HG03565 (cell line): Measurements from ENCODE around the gene MOV10L1.

Experiments
- ATAC-seq: cut with Tn5 transposase; IDR thresholded peaks from one replicate; pipeline ENCODE4 v1.9.1; 2021; ENCODE audit warnings: mild to moderate bottlenecking, moderate library complexity; ENCODE audit not compliant: unreplicated experiment

MOV10L1 gene

DNA sequence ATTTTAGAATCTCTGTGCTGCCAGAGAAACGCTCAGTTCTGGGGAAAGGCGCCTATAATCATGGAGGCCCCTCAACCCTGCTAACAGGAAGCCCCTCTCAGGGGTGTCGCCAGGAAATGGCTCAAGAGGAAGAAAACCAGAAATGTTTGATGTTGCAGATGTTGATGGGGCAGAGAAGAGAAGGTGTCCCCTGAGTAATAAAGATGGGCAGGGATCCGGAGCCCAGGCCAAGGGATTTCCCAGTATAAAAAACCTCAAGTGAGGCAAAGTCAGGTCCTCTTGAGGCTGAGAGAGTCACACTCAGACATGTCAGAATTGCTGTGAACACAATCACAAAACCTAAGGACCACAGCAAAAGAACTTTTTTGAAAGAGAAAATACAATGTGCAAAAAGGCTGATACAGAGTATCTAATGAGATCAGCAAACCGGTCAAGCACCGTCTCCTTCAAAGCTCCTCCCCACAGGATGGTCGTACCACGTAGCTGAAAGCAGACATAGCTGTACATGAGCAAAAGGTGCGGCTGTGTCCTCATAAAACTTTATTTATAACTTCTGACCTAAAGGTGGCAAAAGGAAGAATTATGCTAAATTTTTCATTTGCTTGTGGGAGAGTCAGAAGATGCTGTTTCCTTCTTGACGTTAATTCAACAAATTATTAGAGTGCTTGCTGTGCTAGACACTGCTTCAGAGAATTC is 12.2 kb downstream of the MOV10L1 start:
- no peak for ATAC-seq

DNA sequence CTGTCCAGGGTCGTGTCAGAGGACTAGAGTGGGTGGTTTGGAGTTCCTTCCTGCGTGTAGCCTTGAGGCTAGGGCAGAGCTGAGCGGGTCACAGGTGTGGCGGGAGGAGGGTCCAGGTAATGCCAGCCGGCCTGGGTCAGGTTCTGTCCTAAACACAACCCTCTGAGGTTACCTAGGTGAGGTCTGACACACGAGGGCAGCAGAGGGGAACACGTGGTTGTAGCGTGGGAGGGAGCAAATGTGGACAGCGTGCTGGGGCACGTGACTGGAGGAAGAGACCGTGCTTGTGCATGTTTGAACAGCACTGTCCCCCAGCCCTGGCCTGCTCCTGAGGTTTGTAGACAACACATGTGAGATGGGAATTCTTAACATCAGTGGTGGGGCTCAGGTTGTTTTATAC is 13.1 kb downstream of the MOV10L1 start:
- no peak for ATAC-seq

DNA sequence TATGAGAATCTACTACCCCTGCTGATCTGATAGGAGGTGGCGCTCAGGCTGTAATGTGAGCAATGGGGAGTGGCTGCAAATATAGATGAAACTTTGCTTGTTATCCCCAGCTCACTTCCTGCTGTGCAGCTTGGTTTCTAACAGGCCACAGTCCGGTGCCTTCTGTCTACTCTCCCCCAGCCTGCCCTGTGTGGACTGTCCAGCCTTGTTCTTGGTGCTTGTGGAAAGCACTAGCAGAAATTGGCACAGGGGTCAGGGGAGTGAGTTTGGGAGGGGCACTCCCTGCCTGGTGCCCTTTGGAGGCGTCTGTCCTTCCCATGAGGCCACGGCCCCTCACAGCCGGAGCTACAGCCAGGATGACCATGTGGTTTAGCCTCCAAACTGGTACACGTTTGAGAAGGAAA is 14.3 kb downstream of the MOV10L1 start:
- ATAC-seq, result no peak

DNA sequence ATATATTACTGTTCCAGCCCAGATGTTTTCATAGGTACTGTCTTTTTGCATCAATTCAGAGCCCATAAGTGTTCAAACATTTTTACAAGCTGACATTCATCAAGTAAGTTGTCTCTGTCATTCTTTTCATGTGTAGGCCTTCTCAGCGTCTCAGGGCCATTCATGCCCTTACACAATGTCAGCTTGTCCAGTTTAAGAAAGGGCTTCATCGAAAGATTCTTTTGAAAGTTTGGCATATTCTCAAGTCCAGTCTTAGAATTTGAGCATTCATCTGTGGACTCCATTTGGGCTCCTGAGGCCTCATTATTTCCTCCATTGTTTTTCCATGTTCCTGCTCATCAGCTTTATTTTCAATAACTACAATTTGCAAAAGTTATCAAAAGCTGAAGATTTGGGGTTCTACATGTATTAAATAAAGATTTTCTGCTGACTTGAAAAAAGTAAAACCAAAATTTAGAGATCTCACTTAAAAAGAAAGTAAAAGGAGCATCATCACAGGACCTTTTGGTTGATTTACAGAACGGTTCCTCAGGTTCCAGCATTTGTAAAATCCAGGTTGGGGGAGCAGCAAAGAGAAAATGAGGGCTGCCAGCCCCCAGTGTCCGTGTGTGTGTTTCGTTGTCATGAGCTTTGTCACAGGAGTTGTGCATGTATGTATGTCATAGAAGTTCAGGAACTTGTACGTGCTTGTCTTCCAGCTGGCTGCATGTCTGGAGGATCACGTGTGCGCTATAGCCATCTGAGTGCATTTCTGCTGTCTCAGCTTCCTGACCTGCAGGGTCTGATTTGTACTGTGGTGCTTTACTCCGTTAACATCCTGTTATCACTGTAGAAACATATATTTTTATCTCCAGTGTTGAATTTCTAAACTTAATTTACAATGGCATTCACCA is 15.6 kb downstream of the MOV10L1 start:
- ATAC-seq, result no peak

DNA sequence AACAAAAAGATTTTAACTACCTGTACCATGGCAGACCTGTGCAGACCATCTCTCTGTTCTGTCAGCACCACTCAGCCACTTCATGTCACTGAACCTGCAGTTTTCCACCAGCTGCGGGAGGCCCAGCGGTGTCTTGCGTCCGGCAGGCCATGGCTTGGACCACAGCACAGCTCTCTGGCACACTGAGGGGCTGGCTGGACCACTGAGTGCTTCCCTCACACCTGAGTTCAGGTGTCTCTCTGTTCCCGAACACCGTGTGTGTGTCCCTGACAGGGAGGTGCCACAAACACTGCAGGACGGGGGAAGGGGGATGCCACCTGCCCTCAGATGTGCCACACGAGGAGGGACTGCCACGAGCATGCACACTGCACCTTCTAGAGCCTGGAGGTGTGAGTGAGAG is 17.7 kb downstream of the MOV10L1 start:
- ATAC-seq, result no peak

DNA sequence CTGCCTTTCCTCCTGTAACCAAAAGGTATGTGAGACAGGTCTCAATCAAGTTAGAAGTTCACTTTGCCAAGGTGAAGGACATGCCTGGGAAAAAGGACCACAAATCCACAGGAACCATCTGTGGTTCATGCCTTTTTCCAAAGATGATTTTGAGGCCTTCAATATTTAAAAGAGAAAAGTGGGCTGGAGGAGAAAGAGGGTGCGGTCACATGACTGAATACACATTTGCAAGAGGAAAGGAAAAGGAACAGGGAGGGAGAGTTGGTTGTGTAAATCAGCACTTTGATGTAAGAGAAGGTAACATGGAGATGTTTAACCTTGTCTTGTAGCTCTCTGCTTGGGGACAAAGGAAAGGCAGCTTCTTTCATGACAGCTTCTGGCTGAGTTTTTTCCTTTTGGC is 21.2 kb downstream of the MOV10L1 start:
- no peak for ATAC-seq

DNA sequence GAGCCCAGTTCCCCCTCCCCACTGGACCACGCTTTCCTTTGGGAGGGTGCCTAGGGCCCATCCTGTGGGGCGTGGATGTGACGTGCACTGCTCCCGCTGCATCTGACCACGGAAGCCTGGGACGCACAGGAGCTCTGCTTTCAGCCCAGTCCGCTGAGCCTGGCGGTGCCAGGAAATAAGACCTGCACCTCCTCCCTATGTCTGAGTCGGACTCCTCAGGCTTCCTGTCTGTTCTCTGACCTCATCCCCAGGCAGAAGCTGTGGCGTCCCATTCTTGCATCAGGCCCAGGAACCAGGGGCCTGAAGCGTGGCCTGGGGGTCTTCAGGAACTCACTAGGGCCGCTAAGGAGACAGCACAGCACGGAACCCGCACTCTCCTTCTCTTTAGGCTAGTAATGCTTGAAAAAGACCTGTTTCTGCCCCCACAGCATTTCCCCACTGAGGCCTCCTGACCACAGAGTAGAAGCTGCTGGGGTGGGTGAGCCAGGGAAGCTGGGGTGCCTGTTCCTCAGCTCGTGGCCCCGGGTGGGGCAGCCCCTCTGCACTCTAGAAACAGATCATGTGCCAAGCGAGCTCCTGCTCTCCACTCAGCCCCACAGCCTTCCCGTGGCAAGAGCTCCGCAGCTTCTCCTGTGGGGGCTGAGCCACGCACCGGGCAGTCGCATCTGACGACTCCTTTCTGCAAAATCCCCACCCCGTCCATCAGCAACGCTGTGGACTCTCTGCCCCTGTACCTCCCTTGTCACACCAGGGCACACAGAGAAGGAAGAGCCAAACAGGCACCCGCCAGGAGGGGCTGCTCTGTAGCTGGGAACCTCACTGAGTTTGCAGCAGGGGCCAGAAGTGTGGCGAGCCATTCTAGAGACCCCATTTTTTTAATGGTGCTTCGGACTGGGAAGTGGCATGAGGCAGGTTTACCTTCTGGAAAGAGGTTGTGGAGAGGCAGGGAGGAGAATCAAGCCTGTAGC is 22.6 kb downstream of the MOV10L1 start:
- ATAC-seq, result no peak

DNA sequence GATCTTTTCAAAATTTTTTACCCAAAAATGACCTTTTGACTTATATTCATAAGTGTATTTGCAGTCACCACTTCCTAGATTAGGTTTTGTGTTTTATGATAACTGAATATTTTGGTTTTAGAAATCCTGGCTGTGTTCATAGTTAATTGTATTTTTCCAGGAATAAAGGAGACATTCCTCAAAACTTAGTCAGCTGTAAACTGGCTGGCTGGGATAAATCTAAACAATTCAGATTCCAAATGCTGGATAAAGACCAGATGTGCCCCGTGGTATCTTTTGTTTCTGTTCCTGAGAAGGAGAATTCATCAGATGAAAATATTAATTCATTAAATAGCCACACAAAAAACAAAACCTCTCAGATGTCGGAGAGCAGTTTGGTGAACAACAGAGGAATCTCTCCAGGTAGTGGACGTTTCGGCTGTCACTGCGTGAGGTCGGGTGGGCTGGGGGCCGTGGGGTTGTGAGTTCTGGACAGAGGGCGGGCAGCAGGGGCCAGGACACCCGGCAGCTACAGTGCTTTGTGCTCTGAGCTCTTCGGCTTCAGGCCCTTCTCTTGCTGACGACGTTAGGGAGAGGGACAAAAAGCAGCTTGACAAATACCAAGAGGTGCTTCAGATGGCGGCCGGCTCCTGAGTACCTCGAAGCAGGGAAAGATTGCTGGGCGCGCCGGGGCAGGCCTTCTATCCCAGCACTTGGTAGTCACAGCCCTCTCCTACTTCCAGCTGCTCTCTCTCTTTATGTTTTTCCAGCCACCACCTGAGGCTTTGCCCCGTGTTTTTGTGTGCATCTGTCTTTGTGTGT is 24.6 kb downstream of the MOV10L1 start:
- ATAC-seq, result no peak

DNA sequence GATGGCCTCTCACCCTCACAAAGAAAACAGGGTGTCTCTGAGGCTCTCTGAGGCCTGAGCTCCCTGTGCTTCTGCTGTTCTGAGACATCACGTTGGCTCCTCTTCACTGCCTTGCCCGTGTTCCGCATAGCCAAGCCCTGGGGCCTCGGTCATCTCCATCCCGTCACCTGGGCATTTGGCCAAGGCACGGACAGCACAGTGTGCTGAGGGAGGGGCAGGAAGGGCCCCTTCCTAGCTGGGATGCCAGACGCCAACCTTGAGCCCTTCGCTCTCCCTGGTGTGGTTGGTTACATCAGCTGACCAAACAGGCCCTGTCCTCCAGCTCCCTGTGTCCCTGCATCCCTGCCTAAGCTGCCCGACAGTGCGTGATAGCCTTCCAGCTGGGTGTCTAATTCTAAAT is 25.9 kb downstream of the MOV10L1 start:
- no peak for ATAC-seq

DNA sequence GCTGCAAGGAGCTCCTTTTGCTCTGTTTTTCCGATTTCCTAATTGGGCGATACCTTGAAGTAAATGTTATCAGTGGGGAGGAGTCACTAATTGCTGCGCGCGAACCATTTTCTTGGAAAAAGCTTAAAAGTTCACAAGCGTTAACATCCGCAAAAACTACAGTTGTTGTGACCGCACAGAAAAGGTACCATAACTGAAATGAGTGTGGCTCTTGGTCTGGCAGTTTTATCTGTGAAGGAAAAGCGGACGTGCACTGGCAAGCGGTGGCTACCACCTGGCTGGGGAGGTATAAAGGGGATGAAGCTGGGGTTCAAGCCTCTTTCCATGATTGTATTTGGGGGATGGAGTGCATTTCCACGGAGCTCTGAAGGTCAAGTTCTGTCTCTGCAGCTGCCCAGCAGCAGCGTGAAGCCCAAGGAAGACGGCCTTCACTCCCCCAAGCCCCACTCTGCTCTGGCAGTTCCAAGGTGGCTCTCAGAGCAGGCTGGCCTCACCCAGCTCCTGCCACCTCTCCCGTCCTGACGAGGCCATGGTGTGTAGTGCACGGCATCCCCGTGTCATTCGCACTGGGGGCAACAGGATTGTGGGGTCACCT is 27.5 kb downstream of the MOV10L1 start:
- no peak for ATAC-seq

DNA sequence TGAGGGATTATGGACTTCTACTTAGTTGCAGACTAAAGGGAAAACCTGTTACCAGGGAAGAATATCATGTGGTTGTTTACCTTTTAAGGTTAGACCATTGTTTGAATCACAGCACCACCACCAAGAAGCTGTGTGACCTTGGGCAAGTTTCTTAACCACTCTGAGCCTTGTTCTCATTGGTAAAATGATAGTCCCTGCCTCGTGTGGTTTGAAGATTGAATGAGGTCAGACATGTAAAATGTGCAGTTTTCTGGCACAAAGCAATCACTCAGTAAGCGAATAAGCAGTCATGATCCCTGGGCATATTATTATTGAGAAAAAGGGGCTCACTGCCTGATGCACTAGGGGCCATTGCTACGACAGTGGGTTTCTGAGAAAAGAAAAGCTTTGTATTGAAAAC is 28.3 kb downstream of the MOV10L1 start:
- no peak for ATAC-seq

DNA sequence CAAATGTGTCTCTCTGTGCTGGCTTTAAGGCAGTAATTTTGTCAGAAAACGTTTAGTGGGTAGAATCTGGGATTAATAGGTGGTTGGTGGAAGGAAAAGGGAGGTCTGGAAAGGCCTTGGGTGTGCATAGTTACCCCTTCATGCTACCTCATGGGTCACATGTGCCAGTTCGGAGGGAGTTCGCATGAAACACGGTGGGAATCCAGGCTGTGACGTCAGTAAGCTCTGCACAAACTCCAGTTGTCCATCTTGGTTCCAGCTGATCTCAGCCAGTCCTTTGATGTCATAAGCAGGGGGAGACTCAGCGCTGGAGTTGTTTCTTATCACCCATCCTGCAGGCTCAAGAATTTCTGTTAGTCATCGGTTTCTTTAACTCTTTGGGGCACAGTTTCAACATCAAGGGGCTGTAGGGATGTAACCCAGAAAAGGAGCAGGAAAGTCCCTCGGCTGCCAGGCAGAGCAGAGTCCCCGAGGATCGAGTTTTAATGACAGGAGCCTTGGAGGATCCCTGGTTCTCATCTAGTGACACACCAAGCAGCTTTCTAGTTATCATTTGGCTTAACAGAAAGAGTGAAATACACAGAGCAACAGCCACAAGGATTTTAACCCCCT is 28.9 kb downstream of the MOV10L1 start:
- no peak for ATAC-seq

DNA sequence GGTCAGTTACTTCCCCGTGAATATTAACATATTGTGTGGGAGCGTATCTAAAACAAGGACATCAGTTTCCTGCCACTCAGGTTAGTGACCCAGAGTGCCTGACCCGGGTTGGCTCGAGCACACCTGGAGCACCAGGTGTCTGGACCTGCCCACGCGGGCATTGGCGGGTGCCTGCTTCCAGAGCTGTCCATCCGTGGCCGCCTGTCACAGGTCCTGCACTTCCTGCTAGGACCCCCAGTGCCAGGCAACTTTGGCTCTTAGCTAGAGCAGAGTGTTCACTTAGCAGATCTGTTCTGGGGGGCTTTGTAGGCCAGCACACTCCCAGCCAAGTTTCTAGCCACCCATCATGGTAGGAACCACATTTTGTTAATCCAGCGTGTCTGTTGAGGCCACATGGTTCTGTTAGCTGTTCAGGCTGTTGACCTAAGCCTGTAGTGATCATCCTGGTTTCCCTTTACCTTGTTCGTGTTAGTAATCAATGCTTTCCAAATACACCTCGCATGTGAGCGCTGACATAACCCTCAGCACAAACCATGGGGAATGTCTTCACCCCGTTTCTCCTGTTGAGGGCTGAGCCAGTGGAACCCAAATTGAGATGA is 29.5 kb downstream of the MOV10L1 start:
- no peak for ATAC-seq

DNA sequence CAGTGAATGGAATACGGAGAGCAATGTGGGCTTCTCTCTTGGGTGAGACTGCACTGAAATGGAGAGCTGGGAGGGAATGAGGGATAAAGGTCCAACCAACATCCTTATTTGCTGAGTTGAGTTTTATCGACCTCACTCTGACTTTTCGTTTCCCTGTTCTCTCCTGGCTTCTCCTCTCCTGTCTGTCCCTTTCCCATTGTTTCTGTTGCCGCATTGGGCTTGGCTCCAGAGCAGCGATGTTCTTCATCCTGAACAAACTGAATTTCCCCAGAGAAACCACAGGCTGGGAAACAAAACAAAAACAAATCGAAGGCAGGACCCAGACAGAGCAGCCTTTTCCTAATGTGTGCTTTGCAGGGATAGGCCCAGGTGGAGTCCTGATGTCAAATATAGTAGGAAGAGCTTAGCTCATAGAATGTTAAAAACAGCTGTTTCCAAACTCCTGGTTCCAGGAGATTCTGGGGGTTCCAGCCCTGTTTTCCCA is 30.0 kb downstream of the MOV10L1 start:
- ATAC-seq, result no peak

DNA sequence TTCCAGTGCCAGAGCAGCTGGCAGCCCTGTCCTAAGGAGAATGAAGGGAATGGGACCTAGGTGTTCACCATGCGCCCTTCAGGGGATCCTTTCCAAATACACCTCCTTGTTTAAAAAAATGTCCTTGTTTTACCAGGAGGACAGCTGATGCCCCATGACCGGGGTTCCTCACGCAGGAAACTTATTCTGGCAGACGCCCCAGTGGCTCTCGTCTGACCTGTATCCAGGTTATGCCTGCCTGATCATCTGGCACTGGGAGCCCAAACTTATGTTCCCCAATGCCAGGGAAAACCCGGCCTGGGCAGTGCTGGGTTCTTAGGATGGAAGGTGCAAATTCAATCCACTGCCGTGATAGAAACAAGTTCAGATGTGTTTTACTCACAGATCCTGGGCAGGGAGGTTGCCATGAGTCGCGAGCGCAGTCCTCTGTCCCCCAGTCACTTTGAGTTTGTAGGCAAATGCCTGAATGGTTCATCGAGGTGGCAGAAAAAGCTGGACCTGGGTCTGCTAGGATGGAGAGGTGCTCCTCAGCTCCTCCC is 31.5 kb downstream of the MOV10L1 start:
- ATAC-seq, result no peak

DNA sequence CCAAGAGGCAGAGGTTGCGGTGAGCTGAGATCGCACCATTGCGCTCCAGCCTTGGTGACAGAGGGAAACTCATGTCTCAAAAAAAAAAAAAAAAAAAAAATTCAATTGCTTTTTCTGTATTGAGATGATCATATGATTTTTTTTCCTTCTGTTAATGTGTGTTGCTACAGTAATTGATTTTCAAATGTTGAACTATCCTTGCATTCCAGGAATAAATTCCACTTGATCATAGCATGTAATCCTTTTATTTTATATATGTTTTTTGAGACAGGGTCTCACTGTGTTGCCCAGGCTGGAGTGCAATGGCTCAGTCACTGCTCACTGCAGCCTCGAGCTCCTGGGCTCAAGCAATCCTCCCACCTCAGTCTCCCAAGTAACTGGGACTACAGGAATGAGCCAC is 33.3 kb downstream of the MOV10L1 start:
- ATAC-seq, result no peak

DNA sequence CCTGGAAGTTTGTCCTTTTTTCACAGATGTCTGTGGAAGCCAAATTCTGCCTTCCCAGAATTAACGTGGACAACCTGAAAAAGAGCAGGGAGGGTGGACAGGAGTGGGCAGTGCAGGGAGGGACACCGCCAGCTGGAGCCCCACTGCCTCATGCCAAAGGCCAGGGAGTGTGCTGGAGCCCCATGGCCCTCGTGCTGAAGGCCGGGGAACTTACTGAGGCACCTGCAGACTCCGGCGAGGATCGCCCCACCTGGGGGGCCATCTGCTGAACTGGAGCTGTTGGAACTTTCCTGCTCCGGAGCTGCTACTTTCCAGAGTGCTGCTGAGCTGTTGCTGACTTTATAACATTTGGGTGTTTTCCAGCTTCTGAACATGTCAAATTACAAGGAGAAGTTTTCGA is 35.2 kb downstream of the MOV10L1 start:
- ATAC-seq, result no peak

DNA sequence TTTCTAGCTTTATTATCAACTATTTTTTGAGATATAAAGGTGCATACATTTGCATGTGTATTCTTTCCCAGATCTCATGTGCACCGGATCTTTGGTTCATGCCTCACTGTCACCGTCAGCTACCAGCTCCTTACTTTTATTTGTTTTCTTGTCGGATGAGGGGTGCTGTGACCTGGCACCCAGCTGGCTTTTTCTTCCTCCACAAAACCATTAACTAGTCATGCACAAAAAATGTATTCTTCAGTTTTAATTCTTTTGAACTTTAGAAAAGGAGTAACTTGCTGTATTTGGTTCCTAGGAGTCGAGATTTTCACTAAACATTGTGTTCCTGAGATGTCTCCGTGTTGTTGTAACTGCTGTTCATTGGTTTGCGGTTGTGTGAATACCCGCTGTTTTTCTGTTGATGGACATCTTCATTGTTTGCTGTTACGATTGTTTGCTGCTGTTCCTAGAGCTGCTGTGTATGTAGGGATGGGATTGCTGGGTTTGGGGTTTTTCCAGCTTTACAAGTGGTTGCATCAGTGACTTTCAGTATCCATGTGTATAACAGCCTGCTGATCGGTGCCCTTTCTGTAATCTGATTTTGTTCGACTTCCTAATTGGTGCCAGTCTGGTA is 39.4 kb downstream of the MOV10L1 start:
- no peak for ATAC-seq
